ENCODE results near the gene ADAMTS2.

ADAMTS2 gene

DNA sequence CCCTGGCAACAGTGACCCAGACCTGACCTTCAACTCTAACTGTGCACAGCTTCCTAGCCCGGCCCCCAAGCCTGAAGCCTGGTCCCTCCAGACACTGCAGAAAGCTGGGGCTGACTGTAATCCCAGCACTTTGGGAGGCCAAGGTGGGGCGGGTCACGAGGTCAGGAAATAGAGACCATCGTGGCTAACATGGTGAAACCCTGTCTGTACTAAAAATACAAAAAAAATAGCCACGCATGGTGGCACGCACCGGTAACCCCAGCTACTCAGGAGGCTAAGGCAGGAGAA lies 35.9 kb downstream of the ADAMTS2 start:
- DNase-seq = no peak

DNA sequence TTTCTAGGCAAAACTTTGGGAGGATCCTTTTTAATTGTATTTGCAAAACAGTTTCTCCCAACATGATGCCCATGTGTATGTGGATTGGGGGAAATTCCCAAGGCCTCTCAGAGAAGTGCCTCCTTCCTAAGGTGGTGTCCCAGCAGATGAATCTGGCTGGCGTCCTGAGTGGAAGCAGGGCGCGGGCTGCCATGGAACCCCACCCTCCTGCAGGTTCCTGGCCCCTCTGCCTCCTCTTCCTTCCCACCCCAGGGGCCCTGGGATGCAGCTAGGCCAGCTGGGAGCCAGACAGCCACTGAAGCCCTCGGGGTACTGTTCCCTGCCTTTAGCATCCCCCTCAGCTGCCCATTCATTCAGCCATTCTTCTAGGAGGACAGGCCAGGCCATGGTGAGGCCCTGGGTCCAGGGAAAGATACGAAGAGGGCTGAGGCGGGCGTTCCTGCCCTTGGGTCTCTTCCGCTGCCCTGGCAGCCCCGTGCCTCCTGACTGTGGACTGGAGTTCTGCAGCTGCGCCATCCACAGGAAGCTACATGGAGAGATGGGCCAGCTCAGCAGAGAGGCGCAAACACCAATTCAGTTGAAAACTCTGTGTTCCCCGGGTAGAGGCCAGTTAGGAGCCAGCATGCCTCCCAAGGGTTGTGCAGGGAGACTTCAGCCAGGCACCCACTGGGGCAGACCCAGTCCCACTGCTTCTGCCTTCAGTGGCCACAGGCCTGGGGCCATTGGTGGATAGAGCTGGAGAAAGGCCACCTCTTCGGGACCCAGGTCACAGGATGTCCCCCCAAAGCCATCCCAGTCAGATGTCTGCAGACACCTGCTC lies 36.5 kb downstream of the ADAMTS2 start:
- no peak for DNase-seq

DNA sequence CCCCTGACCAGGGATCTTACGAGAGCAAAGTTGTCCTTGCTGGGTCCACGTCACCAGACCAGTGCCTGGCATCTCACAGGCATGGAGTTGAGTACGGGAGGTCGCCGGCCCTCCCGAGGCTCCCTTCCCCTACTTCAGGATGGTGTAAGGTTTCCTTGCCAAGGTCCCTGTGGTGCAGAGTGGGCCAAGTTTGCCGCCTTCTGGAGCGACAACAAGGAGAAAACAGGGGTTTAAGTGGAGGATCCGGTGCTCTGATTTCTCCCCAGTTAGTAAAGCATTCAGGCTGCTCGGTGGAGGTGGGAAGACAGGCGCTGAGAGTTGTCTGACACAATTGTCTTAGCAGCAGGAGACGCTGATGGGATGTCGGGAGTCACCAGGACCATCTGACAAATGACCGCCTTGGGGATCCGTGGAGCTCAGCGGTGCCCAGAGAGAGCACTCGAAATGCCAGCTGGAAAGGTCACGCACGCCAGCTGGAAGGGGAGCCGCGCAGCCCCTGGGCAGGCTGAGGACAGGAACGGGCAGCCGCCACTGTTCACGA lies 37.3 kb downstream of the ADAMTS2 start:
- no peak for DNase-seq

DNA sequence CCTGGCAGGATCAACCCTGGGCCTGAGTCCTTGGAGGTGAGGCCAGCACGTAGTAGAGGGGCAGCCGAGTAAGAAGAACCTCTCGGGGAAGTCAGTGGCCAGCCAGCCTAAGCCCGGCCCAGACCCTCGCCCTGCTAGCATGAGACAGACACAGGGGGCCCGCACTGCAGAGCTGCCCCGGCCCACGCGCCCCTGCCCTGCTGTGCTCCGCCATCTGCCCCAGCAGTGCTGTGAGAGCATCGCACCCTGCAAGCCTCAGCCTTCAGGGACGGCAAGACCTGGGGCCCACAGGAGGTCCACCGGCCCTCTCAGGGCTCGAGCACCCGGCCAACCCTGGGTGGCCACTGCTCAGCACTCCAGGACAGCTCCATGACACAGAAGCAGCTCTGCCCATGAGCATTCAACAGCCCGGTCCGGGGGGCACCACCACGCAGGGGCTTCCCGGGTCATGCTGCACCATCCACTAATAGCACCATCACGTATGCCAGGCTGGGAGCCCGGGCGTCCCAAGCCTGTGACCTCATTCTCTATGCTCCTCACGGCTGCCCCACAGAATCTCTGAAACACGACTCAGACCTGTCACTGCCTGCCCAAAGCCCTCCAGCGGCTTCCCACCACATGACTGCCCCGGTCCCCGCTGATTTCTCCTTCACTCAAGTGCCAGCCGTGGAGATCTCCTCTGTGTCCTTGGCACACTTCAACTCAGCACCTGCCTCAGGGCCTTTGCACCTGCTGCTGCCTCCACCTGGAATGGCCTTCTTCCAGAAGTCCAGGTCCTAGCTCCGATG lies 38.1 kb downstream of the ADAMTS2 start:
- no peak for DNase-seq

DNA sequence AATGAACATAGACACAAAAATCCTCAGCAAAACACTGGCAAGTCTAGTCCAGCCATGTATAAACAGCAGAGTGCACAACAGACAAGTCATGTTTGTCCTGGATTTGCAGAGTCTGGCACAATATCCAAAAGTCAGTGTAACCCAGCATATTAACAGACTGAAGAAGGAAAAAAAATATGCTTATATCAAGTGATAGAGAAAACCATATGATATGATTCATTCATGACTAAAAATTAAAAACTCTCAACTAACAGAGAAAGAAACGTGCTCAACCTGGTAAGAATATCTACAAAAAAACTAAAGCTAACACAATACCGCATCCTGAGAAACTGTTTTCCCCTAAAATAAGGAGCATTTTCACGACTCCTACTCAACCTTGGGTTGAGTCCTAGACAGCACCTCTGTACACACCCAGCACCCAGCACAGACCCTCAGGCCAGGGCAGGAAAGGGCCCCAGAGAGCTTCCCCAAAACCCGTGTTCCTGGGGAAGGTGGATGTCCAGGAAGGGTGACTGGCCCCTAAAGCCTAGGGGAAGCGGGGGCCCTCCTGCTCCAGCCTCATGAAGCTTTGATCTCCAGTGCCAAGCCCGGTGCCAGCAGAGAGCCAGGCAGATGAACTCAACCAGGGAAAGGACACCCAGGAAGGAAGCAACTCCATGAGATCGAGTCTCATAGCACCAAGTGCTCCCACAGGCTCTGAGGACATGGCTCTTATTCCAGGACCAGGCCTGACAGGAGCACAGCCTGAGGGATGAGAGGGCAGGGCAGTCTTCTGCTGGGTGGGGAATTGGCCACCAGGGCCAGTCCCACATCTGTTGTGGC lies 38.9 kb downstream of the ADAMTS2 start:
- no peak for DNase-seq

DNA sequence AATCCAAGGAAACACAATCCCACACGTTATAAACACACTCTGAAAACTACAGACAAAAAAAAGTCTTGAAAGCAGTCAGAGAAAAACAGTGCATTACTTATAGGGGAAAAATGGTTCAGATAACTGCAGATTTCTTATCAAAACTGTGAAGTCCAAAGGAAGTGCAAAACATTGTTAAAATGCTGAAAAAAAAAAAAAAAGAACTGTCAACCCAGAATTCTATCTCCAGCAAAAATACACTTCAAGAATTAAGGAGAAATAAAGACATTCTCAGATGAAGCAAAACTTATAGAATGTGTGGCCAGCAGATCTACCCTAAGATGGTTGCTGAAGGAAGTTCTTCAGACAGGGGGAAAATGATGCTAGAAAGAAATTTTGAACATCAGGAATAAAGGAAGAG lies 40.4 kb downstream of the ADAMTS2 start:
- DNase-seq = no peak

DNA sequence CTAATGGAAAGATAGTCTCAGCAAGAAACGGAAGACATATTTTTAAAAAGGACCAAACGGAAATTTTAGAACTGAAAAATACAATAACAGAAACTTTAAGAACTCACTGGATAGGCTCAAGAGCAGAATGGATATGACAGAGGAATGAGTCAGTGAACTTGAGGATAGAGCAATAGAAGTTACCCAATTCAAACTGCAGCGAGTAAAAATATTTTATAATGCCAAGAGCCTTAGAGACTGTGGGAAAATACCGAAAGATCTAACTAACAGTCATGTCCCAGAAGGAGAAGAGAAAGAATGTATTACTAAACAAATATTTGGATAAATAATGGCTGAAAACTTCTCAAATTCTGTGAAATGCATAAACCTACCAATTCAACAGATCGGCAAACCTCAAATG lies 40.8 kb downstream of the ADAMTS2 start:
- no peak for DNase-seq

DNA sequence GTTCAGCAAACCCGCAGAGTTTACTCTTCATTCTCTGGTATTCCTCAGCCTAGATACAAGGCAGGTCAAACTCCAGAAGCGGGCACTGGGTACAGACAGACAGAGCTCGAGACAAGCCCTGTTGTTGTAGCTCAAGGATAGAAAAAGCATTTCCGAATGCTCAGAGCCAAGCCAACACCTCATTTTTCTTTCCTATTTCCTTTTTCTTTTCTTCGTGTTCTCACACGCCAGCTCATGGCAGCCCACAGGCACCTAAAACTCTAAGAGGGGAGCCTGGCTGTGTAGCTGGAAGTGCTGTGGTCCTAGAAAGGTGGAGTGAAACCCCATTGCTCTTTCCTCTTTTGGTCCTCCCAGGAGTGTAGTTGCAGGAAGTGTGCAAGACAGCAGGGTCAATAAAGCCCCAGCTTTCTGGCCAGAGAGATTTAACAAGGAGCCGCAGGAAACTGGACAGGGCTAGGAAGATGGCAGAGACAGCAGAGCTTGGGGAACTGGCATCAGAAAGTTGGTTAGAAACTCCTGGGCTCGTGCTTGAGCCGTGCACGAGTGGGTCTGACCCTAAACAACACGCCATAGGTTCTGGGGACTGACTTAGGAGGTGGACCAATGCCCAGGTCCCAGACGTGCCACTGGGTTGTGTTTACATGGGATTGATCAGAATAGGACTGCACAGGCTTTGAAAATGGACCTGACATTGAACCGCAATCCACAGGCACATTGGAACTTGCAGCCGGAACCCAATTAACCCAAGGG lies 41.6 kb downstream of the ADAMTS2 start:
- no peak for DNase-seq

DNA sequence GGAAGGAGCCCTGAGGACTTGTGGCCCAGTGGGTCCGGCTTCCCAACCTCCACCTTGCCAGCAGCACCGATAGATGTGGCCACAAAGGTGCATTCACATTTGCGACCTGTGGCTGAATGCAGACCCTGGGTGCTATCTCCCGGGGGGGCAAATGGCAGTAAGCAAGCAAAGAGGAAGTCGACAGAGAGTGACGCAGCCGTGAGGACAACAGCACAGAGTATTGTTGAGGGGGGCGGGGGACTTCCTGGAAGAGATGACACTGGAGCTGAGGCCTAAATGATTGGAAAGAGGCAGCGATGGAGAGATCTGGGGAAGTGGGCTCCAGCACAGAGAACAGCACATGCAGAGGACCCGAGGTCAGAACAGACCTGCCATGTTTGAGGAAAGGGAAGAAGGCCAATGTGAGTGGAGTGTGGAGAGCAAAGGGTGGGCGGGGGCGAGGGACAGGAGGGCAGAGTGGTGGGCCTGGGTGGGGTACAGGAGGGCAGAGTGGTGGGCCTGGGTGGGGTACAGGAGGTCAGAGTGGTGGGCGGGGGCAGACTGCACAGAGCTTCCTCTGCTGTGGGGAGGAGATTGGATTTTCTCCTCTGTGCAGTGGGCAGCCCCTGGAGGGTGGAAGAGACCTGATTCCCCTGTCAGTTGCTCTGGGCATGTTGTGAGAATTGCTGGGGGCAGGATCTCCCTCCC lies 42.6 kb downstream of the ADAMTS2 start:
- DNase-seq = no peak

DNA sequence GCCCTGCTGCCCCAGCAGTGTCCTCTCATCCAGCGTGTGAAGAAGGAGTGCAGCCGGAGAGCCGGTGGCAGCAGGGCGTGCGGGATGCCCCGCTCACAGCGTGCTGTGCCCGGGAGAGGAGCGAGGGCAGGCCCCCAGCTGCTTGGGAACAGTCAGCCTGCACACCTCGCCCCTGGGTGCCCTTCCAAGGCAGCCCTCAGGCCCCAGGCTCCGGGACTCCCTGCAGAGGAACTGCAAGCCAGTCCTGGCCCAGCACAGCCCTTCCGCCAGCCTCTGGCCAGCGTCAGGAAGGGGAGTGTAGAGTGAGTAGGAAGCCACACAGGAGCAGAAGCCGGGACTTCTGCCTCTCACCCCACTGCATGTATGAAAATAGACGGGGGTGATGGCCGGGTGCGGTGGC lies 43.5 kb downstream of the ADAMTS2 start:
- DNase-seq = no peak

DNA sequence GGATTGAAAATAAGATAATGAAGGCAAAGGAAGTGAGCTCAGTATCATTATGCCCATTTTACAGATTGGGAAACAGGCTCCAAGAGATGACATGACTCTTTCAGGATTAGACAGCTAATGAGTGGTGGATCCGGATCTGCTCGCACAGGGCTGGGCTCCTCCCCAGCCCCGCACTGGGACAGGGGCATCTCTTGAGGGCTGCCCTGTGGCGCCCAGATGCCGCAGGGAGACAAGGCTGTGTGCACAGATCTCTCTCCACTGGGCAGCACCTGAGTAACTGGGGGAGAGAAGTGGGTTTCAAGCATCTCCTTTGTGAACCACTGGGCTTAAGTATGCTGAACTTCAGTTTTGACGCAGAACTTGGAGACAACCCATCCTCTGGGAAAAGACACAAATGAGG lies 43.9 kb downstream of the ADAMTS2 start:
- no peak for DNase-seq

DNA sequence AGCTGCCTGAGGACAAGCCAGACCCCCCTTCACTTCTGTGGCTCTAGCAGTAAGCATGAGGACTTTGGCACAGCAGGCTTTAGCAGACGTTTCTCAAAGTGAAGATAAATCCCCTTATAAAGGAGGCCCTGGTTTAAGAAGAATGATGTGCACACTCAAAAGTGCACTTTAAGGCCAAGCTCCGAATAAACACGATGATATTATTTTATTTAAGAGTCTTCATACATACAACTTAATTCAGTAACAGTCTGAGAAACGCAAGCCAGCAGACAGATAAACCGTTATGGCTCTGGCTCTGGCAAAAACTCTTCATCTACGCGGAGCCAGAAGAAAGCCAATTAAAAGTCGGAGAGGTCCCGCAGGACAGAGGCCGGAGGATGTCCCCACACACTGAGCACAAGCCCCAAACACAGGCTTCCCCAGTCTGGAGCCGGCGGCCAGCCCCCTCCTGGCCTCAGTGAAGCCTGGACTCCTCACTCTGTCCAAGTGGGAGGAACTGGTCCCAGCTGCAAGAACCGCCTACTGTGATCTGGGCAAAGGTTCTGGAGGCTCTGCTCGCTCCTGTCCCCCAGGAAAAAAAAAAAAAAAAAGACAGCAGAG lies 44.6 kb downstream of the ADAMTS2 start:
- DNase-seq = no peak

DNA sequence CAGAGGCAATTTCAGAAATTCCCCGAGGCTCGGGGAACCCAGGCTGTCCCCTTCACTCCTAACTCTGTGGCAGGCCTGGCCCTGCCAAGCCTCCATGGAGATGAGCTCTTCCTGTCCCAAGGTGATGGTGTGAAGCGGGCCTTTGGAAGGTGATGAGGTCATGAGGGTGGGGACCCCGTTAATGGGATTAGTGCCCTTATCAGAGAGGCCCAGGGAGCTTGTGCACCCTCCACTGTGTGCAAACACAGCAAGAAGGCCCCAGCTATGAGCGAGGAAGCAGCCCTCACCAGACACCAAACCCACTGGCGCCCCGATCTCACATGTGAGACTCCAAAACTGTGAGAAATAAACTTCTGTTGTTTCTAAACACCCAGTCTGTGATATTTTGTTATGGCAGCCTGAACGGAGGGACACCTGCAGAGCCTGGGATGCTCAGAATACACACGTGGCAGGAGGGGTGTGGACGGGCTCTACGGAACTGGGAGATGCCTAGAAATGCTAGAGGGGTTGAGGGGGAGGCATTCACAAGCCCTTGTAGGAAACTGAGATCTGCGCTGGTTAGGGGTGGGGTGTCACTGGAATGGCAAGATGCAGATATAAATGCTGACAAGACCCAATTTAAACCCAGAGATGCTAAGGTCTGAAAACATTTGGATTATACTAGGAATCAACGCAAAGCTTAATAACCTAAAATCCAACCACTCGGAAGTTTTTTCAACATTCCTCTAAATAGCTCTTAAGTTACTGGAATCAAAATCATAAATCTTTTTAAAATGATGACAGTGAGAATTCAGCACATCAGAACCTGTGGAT lies 46.9 kb downstream of the ADAMTS2 start:
- DNase-seq = no peak

DNA sequence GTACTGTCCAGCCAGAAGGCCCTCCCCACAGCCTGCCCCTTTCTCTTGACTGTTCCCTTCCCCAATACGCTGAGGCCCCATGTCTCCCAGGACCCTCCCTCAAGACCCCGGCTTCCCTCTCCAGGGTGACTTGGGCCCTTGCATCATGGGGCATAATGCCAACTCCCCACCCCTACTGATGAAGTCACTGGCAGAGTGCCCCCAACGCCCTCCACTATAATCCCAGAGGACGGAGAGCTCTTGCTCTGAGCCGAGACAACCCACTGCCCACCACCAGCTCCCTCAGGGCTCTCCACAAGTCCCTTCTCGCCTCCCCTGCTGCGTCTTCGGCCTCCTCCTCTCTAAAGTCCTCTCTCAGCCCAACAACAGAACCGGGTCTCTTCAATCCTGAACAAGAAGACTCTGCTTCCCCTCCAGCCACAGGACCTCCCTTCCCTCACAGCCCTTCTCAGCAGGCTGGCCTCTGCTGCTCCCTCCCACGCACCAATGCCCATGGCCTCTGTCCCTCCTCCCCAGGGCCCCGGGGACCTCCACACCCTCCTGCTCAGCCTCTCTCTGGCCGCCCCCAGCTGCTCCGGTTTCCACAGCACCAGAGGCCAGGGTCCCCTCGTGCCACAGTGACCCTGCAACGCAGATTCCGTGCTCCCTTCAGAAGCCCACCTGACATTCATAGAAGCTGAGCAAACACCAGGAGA lies 47.6 kb downstream of the ADAMTS2 start:
- no peak for DNase-seq

DNA sequence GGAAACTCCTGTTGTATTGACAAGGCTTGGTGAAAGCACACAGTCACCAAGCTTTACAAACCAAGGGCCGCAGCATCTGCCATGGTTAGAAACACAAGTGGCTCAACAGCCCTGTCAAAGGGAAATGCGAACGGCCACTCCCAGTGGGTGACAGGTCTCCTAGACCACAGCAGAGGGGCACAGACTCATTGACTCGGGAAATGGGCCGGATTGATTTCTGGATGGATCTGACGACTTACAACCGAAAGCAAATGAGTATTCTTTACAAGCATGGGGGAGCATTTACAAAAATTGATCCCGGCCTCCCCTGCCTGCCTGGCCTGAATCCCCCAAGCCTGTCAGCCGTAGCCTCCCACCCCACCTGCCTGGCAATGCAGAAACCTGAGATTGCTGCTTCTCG lies 48.2 kb downstream of the ADAMTS2 start:
- DNase-seq = no peak

DNA sequence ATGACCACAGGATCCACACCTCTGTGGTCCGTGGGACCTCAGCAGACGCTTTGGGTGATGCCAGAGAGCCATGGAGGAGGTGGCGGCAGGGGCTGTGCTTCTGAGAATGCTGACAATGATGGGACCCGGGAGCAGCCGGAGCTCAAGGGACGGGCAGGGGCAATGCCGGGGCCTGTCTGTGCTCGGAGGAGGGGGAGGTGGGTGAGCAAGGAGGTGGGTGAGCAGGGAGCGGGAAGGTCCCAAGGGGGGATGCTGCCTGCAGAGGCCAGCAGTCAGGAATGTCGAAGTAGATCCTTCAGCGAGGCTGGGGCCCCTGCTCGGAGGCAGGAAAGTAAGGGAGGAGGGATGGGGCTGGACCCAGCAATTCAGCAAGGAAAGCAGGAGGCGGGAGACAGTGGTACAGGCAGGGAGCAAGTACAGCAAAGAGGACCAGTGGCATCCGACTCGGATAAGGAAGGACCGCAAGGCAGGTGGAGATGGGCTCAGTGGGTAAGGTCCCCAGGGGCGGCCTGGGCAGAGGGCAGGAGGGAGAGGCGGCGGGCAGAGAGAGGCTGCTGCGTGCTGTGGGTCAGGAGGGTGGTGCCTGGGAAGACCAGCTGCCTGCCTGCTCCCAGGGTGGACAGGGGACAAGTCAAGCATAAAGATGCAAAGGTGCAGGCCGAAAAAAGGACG lies 49.0 kb downstream of the ADAMTS2 start:
- DNase-seq = no peak

DNA sequence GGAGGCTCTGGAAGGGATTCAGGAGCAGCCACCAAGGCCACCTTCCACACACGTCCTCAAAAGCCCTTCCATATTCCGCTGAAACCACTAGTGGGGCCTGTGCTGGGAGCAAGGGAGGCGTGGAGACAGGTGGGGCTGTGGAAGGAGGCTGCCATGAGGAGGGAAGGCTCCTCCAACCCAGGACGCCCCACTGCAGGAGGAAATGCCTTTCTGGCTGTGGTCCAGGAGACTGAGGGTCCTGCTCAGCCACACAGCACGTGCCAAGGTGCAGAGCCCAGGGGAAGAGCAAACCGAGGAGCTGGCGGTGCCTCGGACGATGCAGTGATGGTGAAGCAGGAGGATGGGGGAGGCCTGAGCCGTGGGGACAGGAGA lies 49.5 kb downstream of the ADAMTS2 start:
- DNase-seq = no peak

DNA sequence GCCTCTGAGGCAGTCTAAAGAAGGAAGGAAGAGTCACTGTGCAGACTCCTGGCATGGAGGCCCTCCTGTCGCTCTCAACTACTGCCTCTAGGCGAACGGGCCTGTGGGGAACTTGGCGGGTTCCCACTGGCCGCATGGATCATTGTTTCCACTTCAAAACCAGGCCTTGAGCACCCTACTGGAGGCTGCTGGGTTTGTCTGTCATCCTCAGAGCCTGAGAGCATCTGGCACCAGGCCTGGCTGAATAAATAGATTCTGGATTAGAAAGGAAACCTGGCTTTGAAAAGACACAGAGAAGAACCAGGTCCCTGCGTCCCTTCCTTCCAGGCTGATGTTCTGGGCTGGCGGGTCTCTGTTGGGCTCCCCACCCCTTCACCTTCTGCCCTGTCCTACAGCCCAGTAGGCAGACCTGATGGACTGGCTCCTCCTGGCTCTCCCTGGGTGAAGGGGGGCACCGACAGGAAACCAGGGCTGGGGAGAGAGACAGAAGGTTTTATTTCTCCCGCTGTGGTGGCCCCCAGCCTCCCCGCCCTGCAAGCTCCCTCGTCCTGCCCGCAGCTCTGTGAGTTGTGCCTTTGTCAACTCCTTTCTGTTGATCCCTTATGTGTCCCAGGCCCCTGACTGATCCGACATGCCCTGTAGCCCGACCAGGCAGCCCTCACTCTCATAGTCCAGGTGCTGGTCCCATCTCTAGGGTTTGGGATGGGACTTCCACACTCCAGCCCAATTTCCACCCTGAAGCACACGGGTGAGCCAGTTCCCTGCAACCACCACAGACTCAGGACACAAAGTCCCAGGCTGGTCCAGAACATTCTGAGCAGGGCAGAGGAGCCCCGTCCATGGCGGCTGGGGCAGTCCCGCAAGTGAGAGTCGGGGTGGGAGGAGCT lies 50.1 kb downstream of the ADAMTS2 start:
- no peak for DNase-seq
